Endothelial cell of umbilical vein (primary cell): ENCODE results near the gene FCN2. TPM values are rescaled to one million over a fixed set of nuclear protein-coding genes. Genes with fewer than 3 reads are reported as not detected.

Source experiments
- BruUV-seq: library from RNA; stranded (reverse); fragments of 400-500 nt; replicated peaks from 2 replicates; lab custom pipeline; 2021; lab: Mats Ljungman, UMichigan
- CTCF ChIA-PET: fragments of 300-600, 350-600 bp; sonication (Branson Sonifier 250); formaldehyde crosslinking; loops from one replicate; lab custom pipeline; 2021; ENCODE audit warnings: antibody characterized with exemption, inconsistent platforms; lab: Charles Lee
- POLR2A ChIA-PET: fragments of 300-600, 350-600 bp; sonication (Branson Sonifier 250); formaldehyde crosslinking; loops from one replicate; lab custom pipeline; 2021; ENCODE audit warnings: antibody characterized with exemption, inconsistent platforms; lab: Charles Lee
- DNase-seq: peaks from one replicate; pipeline ENCODE4 v3.0.0-alpha.2; 2011; ENCODE audit warnings: low read depth, low spot score
- FAIRE-seq: peaks from 2 replicates; lab custom pipeline; 2011; peaks lifted over from hg19 to GRCh38; lab: Jason Lieb, UNC
- H2AFZ ChIP-seq: 2 replicates; pipeline ENCODE4 v1.6.0; 2012; ENCODE audit warnings: low read depth, low read length, control low read depth, inconsistent platforms
- H3K27ac ChIP-seq: 2 replicates; pipeline ENCODE4 v1.5.1; 2011; ENCODE audit warnings: low read depth, mild to moderate bottlenecking, control low read depth, low read length, moderate library complexity; ENCODE audit not compliant: insufficient read depth
- H3K27me3 ChIP-seq, 2 experiments: 2 replicates each; pipeline versions ENCODE4 v1.6.0 to v1.6.1; 2011; ENCODE audit warnings: low read length in 2 of 2, mixed read lengths in 1 of 2; ENCODE audit not compliant: control insufficient read depth in 2 of 2, insufficient read depth in 2 of 2
- H3K36me3 ChIP-seq, 2 experiments: 2 replicates in 1 of 2; 3 replicates in 1 of 2; pipeline ENCODE4 v1.5.1; 2011; ENCODE audit warnings: low read length in 2 of 2, mild to moderate bottlenecking in 1 of 2, moderate library complexity in 1 of 2; ENCODE audit not compliant: control insufficient read depth in 2 of 2, insufficient read depth in 2 of 2; ENCODE audit errors: extremely low read depth in 1 of 2
- H3K4me1 ChIP-seq: 3 replicates; pipeline ENCODE4 v1.5.1; 2011; ENCODE audit warnings: mild to moderate bottlenecking, low read length; ENCODE audit not compliant: control insufficient read depth, insufficient read depth; ENCODE audit errors: extremely low read depth
- H3K4me2 ChIP-seq: 2 replicates; pipeline ENCODE4 v1.6.1; 2011; ENCODE audit warnings: low read length, control low read depth, mixed read lengths; ENCODE audit not compliant: insufficient read depth
- H3K4me3 ChIP-seq, 3 experiments: fragments of 200-600 bp in 1 of 3; sonication (generic), shearing (Covaris generic) in 1 of 3; replicated peaks in 1 of 3; 2 replicates each; pipeline ENCODE4 v1.5.1; 2011 to 2016; ENCODE audit warnings: control low read depth in 3 of 3, low read length in 3 of 3, mild to moderate bottlenecking in 2 of 3, inconsistent platforms in 1 of 3, low read depth in 1 of 3, moderate library complexity in 1 of 3; ENCODE audit not compliant: insufficient read depth in 1 of 3
- H3K79me2 ChIP-seq: 2 replicates; pipeline ENCODE4 v1.6.0; 2012; ENCODE audit warnings: low read length, inconsistent platforms; ENCODE audit not compliant: control insufficient read depth, insufficient read depth
- H3K9ac ChIP-seq: replicated peaks from 2 replicates; pipeline ENCODE3; 2011; ENCODE audit warnings: low read length, control low read depth; ENCODE audit not compliant: insufficient read depth; ENCODE audit errors: extremely low read depth
- H3K9me1 ChIP-seq: replicated peaks from 3 replicates; pipeline ENCODE4 v1.6.0; 2011; ENCODE audit warnings: mild to moderate bottlenecking, low read length; ENCODE audit not compliant: control insufficient read depth, insufficient read depth; ENCODE audit errors: extremely low read depth
- H3K9me3 ChIP-seq: replicated peaks from 2 replicates; pipeline ENCODE4 v1.5.1; 2012; ENCODE audit warnings: low read length, inconsistent platforms; ENCODE audit not compliant: control insufficient read depth, insufficient read depth
- H4K20me1 ChIP-seq: replicated peaks from 2 replicates; pipeline ENCODE3; 2011; ENCODE audit warnings: mild to moderate bottlenecking, low read length; ENCODE audit not compliant: control insufficient read depth, insufficient read depth; ENCODE audit errors: extremely low read depth
- CTCF ChIP-seq, 2 donors: IDR thresholded peaks; 1 replicate in 1 of 2; 2 replicates in 1 of 2; pipeline ENCODE4 v1.5.1; 2011; ENCODE audit warnings: low read length in 2 of 2, mild to moderate bottlenecking in 2 of 2, moderate library complexity in 2 of 2, control low read depth in 1 of 2, inconsistent platforms in 1 of 2, low read depth in 1 of 2; ENCODE audit not compliant: insufficient read depth in 1 of 2; ENCODE audit errors: extremely low read depth in 1 of 2
- EZH2 ChIP-seq: IDR thresholded peaks from 2 replicates; pipeline ENCODE4 v1.6.1; 2012; ENCODE audit warnings: borderline replicate concordance, low read depth, mild to moderate bottlenecking, moderate library complexity, low read length, inconsistent platforms; ENCODE audit not compliant: severe bottlenecking
- FOS ChIP-seq: IDR thresholded peaks from 2 replicates; pipeline ENCODE4 v1.6.1; 2011; ENCODE audit warnings: mild to moderate bottlenecking, low read length, moderate library complexity, borderline replicate concordance; ENCODE audit not compliant: insufficient read depth
- GATA2 ChIP-seq: IDR thresholded peaks from 2 replicates; pipeline ENCODE4 v1.7.0; 2011; ENCODE audit warnings: low read depth, mild to moderate bottlenecking, moderate library complexity, mixed read lengths, low read length; ENCODE audit not compliant: insufficient read length, insufficient read depth
- MYC ChIP-seq: IDR thresholded peaks from one replicate; pipeline ENCODE4 v1.6.1; 2011; ENCODE audit warnings: mild to moderate bottlenecking, low read depth, low read length
- POLR2A ChIP-seq: IDR thresholded peaks from 2 replicates; pipeline ENCODE4 v1.6.1; 2012; ENCODE audit warnings: low read depth, mild to moderate bottlenecking, control low read depth, low read length
- dilution Hi-C: fragments of 300-500 bp; cut with MboI; formaldehyde crosslinking; loops from one replicate; pipeline ENCODE4 v1.15.0; 2019; ENCODE audit warnings: low sequenced_read_pairs; ENCODE audit not compliant: extremely low pct_ligation_motif_present
- intact Hi-C: fragments of 100-400 bp; cut with micrococcal nuclease; formaldehyde crosslinking; loops from one replicate; pipeline ENCODE4 v1.10.0; 2022
- polyA plus RNA-seq, 4 experiments: library from polyadenylated mRNA; depleted of rRNA in 3 of 4; stranded (reverse) in 3 of 4; unstranded in 1 of 4; fragments of >200 nt; gene quantifications; 2 replicates each; pipeline versions ENCODE4 v1.2.1 to v1.2.3, GENCODE V29; 2011 to 2012; ENCODE audit warnings: missing spikeins in 1 of 4
- total RNA-seq: library from RNA; stranded (reverse); gene quantifications from 2 replicates; pipeline ENCODE4 v1.2.3, GENCODE V29; 2021
- TF ChIP-seq, protein P1 (sequence below): IDR thresholded peaks from 2 replicates; pipeline ENCODE4 v1.6.1; 2011; ENCODE audit not compliant: insufficient read depth, insufficient read length

FCN2 gene
- total and polyA plus RNA-seq, 2 donors (not counting 3 experiments of a cell fraction or from before 2014, with no cell fraction given) = not detected

DNA sequence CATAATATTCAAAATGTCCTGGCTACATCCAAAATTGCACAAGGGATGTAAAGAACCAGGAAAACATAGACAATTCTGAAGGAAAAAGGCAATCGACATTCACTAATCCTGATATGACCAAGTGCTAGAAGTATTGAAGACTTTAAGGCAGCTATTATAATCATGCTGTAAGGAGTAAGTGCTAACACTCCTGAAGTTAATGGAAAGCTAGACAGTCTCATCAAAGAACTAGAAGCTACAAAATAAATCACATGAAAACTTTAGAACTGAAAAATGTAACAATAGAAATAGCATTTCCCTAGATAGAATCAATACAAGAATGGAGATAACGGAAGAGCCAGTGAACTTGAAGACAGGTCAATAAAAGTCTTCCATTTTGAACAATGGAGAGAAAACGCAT, 18.6 kb downstream of the FCN2 start:
- Histone ChIP-seq H3K9ac (no peak overlapping the region), H3K9me3 (no peaks in the 10 kb centered on the region), H3K27ac (no peak overlapping the region), H3K79me2 (no peaks in the 10 kb centered on the region), H3K4me3 (no peak overlapping the region), H2AFZ (no peak overlapping the region), H3K4me2 (no peak overlapping the region), H3K36me3 (no peaks in the 10 kb centered on the region), H3K27me3 (peaks cover 8 to 15% of the 10 kb centered on the region in 2 experiments), H4K20me1 (no peaks in the 10 kb centered on the region), H3K9me1 (no peaks in the 10 kb centered on the region), H3K4me1 (peaks cover 22% of the 10 kb centered on the region)
- no TSS peak for BruUV-seq
- ChIA-PET CTCF (no interaction called here), POLR2A (no interaction called here)
- dilution Hi-C loops = no loop called here
- intact Hi-C loops = no loop called here
- no peak for DNase-seq
- TF ChIP-seq MYC (no peak), CTCF (IDR thresholded peaks at IDR 0.05; ENCODE audit: extremely low read depth in 1 of 2, insufficient read depth in 1 of 2, low read depth in 1 of 2, low read length in 2 of 2) (no peak), FOS (no peak), GATA2 (no peak), EZH2 (no peak), POLR2A (no peak)
- TF ChIP-seq, protein P1, sequence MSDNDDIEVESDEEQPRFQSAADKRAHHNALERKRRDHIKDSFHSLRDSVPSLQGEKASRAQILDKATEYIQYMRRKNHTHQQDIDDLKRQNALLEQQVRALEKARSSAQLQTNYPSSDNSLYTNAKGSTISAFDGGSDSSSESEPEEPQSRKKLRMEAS = no peak
- FAIRE-seq = no peak
